ENCODE results near the gene GPS1. TPM values are rescaled to one million over a fixed set of nuclear protein-coding genes. Genes with fewer than 3 reads are reported as not detected.
A peak's percentile ranks its signal among the peaks of the same experiment; 100 is the strongest.

GPS1 gene
- total RNA-seq, 1 donor from 2014 or later: 80.3 TPM

DNA sequence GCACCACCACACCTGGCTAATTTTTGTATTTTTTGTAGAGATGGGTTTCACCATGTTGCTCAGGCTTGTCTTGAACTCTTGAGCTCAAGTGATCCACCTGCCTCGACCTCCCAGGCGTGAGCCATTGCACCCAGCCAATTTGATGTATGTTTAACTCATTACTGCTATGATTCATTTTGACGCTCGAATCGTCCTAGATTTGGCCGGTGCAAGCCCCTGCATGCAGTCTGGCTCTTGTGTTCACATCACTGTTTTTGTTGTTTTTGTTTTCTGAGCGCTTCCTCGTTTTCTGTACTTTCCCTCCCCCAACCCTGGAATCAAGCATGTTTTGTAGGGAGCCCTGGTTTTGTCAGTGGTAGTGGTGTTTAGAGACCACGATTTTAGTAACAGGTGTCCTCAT is 21.7 kb downstream of the GPS1 start:
- Histone ChIP-seq H3K9me3 (no peaks in the 10 kb centered on the region), H3K27ac (no peak overlapping the region), H3K4me3 (no peak overlapping the region), H3K27me3 (no peaks in the 10 kb centered on the region), H3K4me1 (peaks cover 15% of the 10 kb centered on the region), H3K36me3 (peaks cover 0 to under 1% of the 10 kb centered on the region in 2 donors)
- no peak for DNase-seq (ENCODE audit: extremely low spot score in 2 of 2)
- intact Hi-C loops (cut with DNase I): no loop called here
- TF ChIP-seq POLR2A (IDR thresholded peaks at IDR 0.05) (no peak), CTCF (IDR thresholded peaks at IDR 0.05) (no peak), POLR2AphosphoS5 (IDR thresholded peaks at IDR 0.05; ENCODE audit: insufficient read depth in 1 of 2, low read depth in 1 of 2) (no peak)

DNA sequence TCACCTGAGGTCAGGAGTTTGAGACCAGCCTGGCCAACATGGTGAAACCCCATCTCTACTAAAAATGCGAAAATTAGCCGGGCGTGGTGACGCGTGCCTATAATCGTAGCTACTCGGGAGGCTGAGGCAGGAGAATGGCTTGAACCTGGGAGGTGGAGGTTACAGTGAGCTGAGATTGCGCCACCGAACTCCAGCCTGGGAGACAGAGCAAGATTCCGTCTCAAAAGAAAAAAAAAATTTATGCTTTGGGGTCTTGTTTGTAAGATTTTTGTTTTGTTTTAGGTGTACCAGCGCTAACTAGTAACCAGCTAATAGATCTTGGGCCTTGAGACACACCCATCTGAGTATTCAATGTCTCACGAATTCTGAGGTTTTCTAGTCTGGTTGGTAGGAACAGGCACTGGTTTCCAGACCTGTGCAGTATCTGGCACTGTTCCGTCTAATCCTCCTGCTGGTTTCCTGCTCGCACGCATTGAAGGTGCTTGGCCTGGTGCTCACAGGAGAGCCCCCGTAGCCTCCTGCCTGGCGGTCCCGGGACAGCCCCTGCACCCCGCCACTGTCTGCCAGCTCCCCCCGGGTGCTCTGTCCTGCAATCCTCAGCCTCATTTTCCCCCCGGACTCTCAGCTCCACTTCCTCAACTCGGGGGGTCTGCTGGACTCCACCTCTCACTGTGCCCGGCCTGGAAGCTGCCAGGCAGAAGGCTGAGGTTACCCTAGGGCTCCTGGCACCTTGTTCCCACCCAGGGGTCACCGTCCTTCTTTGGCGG is 24.5 kb downstream of the GPS1 start:
- TF ChIP-seq POLR2AphosphoS5 (IDR thresholded peaks at IDR 0.05; ENCODE audit: insufficient read depth in 1 of 2, low read depth in 1 of 2) (no peak), CTCF (IDR thresholded peaks at IDR 0.05) (no peak), POLR2A (IDR thresholded peaks at IDR 0.05) (no peak)
- H3K9me3 ChIP-seq: no peaks in the 10 kb centered on the region
- DNase-seq (ENCODE audit: extremely low spot score in 2 of 2): no peak
- peaks cover 16% of the 10 kb centered on the region for H3K4me1 ChIP-seq
- intact Hi-C loops (cut with DNase I): no loop called here
- no peak overlapping the region for H3K4me3 ChIP-seq
- no peaks in the 10 kb centered on the region for H3K27me3 ChIP-seq
- H3K27ac ChIP-seq: no peak overlapping the region
- H3K36me3 ChIP-seq: peaks cover 0 to 25% of the 10 kb centered on the region in 2 donors

DNA sequence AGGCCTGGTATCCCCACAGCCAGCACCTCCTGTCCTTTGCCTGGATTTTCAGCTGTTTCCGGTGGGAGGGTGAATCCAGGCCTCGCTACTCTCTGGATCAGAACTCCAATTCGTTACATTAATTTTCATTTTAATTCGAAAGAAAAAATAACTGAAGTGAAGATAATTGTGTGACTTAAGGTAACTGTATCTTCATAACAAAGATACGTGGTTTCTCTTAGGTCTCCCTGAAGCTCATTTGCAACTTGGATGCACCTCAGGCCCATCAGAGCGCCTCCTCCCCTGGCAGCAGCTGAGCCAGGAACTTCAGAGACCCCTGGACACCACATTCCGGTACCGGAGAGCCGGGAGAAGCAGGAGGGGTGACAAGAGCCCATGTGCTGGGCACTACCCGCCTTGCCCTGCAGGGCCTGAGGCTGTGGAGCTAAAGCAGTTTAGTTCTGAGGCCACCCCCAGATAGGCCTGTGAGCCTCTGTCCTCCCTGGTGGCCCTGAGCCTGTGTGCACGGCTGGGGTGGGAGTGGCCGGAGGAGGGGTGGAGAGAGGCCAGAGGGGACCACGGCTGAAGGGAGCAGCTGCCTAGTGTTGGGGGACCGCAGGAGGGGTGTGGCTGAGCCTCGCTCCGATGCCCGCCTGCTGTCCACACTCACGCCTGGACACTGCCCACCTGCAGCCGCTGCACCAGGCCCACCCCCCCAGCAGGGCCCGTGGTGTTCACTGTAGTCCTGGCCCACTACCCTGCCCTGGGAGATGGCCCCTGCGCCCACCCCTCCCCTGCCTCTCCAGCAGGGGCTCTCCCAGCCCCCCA is 25.3 kb downstream of the GPS1 start:
- no peak for DNase-seq (ENCODE audit: extremely low spot score in 2 of 2)
- Histone ChIP-seq H3K4me1 (peaks cover 16% of the 10 kb centered on the region), H3K27me3 (no peaks in the 10 kb centered on the region), H3K27ac (peak overlapping the region; percentile 8), H3K36me3 (peaks cover 0 to 33% of the 10 kb centered on the region in 2 donors), H3K4me3 (no peak overlapping the region), H3K9me3 (no peaks in the 10 kb centered on the region)
- intact Hi-C loops (cut with DNase I): no loop called here
- TF ChIP-seq POLR2A (IDR thresholded peaks at IDR 0.05): no peak
- no peak for TF ChIP-seq CTCF (IDR thresholded peaks at IDR 0.05)
- TF ChIP-seq POLR2AphosphoS5 (IDR thresholded peaks at IDR 0.05; ENCODE audit: insufficient read depth in 1 of 2, low read depth in 1 of 2): no peak

- Histone ChIP-seq H3K27ac (peak overlapping the region; percentile 8), H3K9me3 (no peaks in the 10 kb centered on the region), H3K4me1 (peaks cover 16% of the 10 kb centered on the region), H3K27me3 (no peaks in the 10 kb centered on the region), H3K36me3 (peaks cover 0 to 41% of the 10 kb centered on the region in 2 donors), H3K4me3 (peak overlapping the region in 1 of 2 donors; percentile 16)
- DNase-seq (ENCODE audit: extremely low spot score in 2 of 2): no peak
- TF ChIP-seq POLR2A (IDR thresholded peaks at IDR 0.05) (no peak), POLR2AphosphoS5 (IDR thresholded peaks at IDR 0.05; ENCODE audit: insufficient read depth in 1 of 2, low read depth in 1 of 2) (peak in 1 of 2 donors; percentile 72)
- intact Hi-C loops (cut with DNase I): no loop called here
These were observed 26.1 kb downstream of the GPS1 start for GRCh38 chr17:82077617-82078358.

GRCh38 chr17:82078433-82078832 is 26.7 kb downstream of the GPS1 start:
- Histone ChIP-seq H3K36me3 (peaks cover 0 to 48% of the 10 kb centered on the region in 2 donors), H3K4me3 (peak overlapping the region in 1 of 2 donors; percentile 16), H3K27me3 (no peaks in the 10 kb centered on the region), H3K4me1 (peaks cover 16% of the 10 kb centered on the region), H3K27ac (peak overlapping the region; percentile 8), H3K9me3 (no peaks in the 10 kb centered on the region)
- no peak for TF ChIP-seq POLR2AphosphoS5 (IDR thresholded peaks at IDR 0.05; ENCODE audit: insufficient read depth in 1 of 2, low read depth in 1 of 2)
- TF ChIP-seq POLR2A (IDR thresholded peaks at IDR 0.05): no peak
- no peak for TF ChIP-seq CTCF (IDR thresholded peaks at IDR 0.05)
- intact Hi-C loops (cut with DNase I): no loop called here
- DNase-seq (ENCODE audit: extremely low spot score in 2 of 2): no peak

All from vagina (tissue), 2 donors.